ENCODE results near the gene PEMT. TPM values are rescaled to one million over a fixed set of nuclear protein-coding genes. Genes with fewer than 3 reads are reported as not detected.

PEMT gene
- total and polyA plus RNA-seq, 9 of the 15 experiments (the other 6 are each of a cell fraction or from before 2014, with no cell fraction given) = 1.4 to 36.4 (median 13.6) TPM

GRCh38 chr17:17576772-17577234, 14.7 kb downstream of the PEMT start (continued):
- no peak for TF ChIP-seq POLR2H (tag; IDR thresholded peaks at IDR 0.05; ENCODE audit: low read depth)
- TF ChIP-seq, protein P1, sequence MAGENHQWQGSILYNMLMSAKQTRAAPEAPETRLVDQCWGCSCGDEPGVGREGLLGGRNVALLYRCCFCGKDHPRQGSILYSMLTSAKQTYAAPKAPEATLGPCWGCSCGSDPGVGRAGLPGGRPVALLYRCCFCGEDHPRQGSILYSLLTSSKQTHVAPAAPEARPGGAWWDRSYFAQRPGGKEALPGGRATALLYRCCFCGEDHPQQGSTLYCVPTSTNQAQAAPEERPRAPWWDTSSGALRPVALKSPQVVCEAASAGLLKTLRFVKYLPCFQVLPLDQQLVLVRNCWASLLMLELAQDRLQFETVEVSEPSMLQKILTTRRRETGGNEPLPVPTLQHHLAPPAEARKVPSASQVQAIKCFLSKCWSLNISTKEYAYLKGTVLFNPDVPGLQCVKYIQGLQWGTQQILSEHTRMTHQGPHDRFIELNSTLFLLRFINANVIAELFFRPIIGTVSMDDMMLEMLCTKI (IDR thresholded peaks at IDR 0.05; ENCODE audit: partially characterized antibody) = no peak
- TF ChIP-seq RBM25 (IDR thresholded peaks at IDR 0.05; ENCODE audit: low read depth, low read length, severe bottlenecking) = no peak
- TF ChIP-seq TEAD4 (IDR thresholded peaks at IDR 0.05; ENCODE audit: low read length) = no peak
- no peak for TF ChIP-seq TEAD4 (CRISPR knock-in tag; IDR thresholded peaks at IDR 0.05; ENCODE audit: borderline replicate concordance)
- TF ChIP-seq POLR2A (conservative IDR thresholded peaks at IDR 0.05) = no peak

GRCh38 chr17:17575360-17576251, 15.9 kb downstream of the PEMT start:
- intact Hi-C loops (cut with micrococcal nuclease) = no loop called here
- Histone ChIP-seq H3K4me2 (ENCODE audit: insufficient read depth, low read length) (no peak overlapping the region), H3K27me3 (ENCODE audit: control insufficient read depth in 2 of 2, insufficient read depth in 2 of 2, low read length in 2 of 2) (no peaks in the 10 kb centered on the region), H3K4me1 (replicated peaks in 1 of 2; ENCODE audit: control insufficient read depth in 2 of 2, insufficient read depth in 2 of 2, low read length in 2 of 2) (peaks cover 0 to 9% of the 10 kb centered on the region in 2 experiments; a peak in 2 of 5 replicates), H2AFZ (ENCODE audit: low read depth, low read length) (no peak overlapping the region), H3K27ac (ENCODE audit: extremely low read depth, low read depth, low read length) (no peak overlapping the region), H3K9ac (ENCODE audit: insufficient read depth in 1 of 2, low read depth in 2 of 2, low read length in 2 of 2) (no peak overlapping the region), H3K4me3 (no peak overlapping the region), H4K20me1 (replicated peaks; ENCODE audit: control insufficient read depth, insufficient read depth, low read length) (no peaks in the 10 kb centered on the region), H3K36me3 (ENCODE audit: control insufficient read depth, insufficient read depth, low read length) (peaks cover 3% of the 10 kb centered on the region; the same call in 1 of the 3 replicates), H3K9me1 (ENCODE audit: control insufficient read depth, insufficient read depth, low read length) (no peaks in the 10 kb centered on the region), H3K9me3 (replicated peaks; ENCODE audit: control insufficient read depth, insufficient read depth, low read depth, low read length) (no peaks in the 10 kb centered on the region), H3K79me2 (ENCODE audit: control insufficient read depth, insufficient read depth, low read length) (no peaks in the 10 kb centered on the region)
- BruUV-seq (replicated peaks) = no TSS peak
- WGBS (ENCODE audit: insufficient coverage, low coverage, missing lambda C conversion rate) = 63% methylated on average over 9 of the region's 16 CpGs
- DNase-seq (ENCODE audit: extremely low read depth in 1 of 4, low spot score in 3 of 4) (no peak), ATAC-seq (no peak), FAIRE-seq (no peak)
- in situ Hi-C loops (cut with MboI) = no loop called here
- TF ChIP-seq MEF2A (IDR thresholded peaks at IDR 0.05; ENCODE audit: control insufficient read depth, low read depth, low read length) = no peak
- no peak for TF ChIP-seq CHD4 (IDR thresholded peaks at IDR 0.05; ENCODE audit: insufficient read depth, insufficient replicate concordance, low read depth, low read length, poor library complexity, severe bottlenecking)
- TF ChIP-seq ZNF445 (CRISPR knock-in tag; IDR thresholded peaks at IDR 0.05; ENCODE audit: low read depth) = no peak
- TF ChIP-seq, protein P2, sequence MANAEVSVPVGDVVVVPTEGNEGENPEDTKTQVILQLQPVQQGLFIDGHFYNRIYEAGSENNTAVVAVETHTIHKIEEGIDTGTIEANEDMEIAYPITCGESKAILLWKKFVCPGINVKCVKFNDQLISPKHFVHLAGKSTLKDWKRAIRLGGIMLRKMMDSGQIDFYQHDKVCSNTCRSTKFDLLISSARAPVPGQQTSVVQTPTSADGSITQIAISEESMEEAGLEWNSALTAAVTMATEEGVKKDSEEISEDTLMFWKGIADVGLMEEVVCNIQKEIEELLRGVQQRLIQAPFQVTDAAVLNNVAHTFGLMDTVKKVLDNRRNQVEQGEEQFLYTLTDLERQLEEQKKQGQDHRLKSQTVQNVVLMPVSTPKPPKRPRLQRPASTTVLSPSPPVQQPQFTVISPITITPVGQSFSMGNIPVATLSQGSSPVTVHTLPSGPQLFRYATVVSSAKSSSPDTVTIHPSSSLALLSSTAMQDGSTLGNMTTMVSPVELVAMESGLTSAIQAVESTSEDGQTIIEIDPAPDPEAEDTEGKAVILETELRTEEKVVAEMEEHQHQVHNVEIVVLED (CRISPR knock-in tag; IDR thresholded peaks at IDR 0.05) = no peak
- ChIA-PET POLR2A (interaction anchor here (0.5 to 1.0 kb wide), 3 partner anchors 10 to 108 kb away, joined by 3 to 4 read pairs (median 3); no protein-coding TSS in a partner anchor), CTCF (ENCODE audit: low intra/inter-chr PET ratio) (no interaction called here)

Measured in K562 (cell line).